HG03103 (cell line): Measurements from ENCODE around the gene FUT9.

ENCODE experiments used
- ATAC-seq: cut with Tn5 transposase; IDR thresholded peaks from one replicate; pipeline ENCODE4 v1.9.1; 2021; ENCODE audit warnings: low read depth; ENCODE audit not compliant: unreplicated experiment

The FUT9 gene

DNA sequence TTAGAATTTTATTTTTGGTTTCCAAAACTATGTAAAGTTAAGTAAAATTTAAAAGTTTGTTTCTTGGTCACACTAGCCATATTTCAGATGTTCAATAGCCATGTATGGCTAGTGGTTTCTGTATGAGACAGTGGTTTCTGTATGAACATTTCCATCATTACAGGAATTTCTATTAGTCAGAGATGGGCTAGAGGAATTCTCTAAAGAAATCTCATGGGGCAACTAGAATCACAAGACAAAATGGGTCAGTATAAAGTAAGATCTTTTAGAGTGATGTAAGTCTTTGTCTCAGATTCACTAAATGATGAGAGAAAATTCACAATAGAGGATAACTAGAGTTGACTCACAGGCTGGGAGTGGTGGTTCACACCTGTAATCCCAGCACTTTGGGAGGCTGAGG is 149.0 kb downstream of the FUT9 start:
- ATAC-seq, result no peak

DNA sequence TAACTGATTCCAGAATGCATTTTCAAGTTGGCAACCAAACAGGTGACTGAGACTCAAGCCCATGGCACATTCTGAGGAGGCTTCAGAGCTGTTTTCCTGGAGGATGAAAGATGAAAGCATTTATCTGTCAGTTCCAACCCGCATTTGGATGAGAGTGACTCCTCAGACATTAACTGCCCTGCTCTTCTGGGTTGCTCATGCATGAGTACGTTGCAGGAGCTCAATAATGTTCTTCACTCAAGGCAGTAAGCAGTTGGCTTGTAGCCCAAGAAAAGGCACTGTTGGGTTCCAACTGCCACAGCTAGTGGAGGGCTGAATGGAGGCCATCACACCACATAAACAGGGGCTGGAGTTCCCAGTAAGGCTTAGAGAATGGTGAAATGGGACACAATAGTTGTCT is 155.3 kb downstream of the FUT9 start:
- no peak for ATAC-seq

DNA sequence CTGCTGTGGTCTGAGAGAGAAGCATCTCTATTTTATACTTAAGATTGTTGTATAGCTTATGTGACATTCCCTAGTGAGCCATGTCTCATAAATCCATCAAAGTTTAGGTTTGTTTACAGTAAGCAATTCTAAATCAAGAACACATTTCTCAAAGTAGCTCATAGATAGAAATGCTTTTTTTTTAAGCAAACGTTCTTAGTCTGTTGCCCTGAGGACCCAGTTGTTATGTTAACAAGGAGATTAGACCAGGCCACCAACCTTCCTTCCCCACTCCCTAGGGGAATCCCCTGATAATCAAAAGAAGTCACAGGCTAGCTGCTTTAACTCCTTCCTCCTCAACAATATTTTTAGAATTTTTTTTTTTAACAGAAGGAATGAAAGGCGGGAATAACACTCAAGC is 169.0 kb downstream of the FUT9 start:
- no peak for ATAC-seq

DNA sequence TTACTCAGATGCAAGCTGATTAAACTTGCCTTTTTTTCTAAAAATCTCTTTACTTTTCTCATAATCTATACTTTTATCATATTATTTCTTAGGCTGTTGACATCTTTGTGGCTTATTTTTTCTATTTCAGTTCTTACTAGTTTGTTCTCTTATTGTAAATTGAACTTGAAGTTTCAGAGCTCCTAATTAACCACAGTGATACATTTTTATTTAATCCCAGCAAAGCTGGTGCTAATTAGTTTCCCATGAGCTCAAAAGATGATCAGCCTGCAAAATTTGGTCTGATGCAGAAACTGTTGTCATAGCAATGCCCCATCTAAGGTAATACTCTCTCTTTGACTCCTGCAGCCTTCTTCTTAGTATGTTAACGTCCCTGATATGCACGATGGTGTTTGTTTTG is 170.3 kb downstream of the FUT9 start:
- ATAC-seq, result no peak

DNA sequence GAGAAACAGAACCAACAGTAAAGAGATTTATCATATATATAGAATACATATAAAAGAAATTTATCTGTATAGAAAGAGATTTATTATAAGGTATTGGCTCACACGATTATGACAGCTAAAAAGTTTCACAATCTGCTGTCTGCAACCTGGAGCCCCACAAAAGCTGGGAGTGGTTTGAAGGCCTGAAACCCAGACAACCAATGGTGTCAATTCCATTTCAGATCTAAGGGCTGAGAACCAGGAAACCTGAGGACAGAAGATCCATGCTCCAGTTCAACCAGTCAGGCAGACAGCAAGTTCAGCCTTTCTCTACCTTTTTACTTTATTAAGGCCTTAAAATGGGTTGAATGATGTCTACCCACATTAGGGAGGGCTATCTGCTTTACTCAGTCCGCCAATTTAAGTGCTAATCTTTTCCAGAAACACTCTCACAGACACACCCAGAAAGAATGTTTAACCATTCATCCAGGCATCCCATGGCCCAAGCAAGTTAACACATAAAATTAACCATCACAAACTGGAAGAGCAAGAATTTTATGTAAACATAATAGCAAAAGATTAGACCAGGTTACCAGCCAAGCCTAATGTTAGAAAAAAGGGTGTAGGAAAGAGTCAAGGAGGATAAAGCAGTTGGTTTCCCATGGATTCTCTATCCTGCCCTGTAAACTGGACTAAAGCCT is 170.9 kb downstream of the FUT9 start:
- no peak for ATAC-seq

DNA sequence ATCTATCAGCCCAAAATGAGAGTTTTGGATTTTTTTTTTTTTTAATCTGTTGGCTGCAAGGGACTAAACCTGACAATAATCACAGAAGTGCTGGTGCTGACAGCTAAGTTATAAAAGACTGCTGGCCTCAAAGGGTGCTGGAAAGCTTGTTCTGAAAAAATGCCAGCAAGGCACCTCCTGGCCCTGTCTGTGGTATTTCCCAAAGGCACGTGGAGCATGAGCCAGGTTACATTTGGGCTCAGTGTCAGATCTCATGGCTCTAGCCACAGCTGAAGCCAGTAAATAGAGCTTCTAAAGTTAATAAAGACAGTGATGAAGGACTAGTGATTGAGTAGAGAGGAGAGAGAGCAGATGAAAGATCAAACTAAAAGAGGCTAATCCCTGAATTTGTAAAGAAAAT is 178.9 kb downstream of the FUT9 start:
- no peak for ATAC-seq

DNA sequence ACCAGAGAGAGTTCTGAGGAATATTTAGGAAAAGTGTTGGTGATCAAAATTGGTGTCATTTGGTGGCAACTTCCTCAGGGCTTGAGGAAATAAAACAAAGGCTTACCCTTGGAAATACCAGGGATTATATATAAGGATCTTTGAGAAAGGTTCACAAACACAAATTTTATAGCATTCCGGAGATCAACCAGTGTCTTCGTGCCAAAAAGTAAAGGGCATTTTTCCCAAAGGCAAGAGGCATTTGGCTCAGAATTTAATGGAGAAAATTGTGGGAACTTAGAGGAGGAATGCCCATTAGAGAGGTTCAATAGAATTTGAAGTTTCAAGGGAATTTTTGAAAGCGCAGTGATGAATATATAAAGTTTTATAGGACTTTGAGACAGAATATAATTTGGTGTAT is 179.5 kb downstream of the FUT9 start:
- ATAC-seq, result no peak

DNA sequence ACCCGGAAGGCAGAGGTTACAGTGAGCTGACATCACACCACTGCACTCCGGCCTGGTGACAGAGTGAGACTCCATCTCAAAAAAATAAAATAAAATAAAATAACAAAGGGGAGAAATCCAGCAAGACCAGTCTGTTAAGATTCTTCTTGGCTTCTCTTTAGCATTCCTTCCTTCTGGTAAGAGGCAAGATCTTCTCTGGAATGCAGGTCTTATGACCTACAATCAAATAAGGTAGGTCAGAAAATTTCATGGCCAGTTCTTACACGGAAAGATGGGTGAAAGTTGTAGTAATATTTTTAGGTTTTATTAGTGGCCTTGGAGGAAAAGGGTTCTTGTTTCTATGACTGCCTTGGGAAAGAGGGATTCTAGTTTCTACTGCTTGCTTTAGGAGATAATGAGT is 180.9 kb downstream of the FUT9 start:
- no peak for ATAC-seq

DNA sequence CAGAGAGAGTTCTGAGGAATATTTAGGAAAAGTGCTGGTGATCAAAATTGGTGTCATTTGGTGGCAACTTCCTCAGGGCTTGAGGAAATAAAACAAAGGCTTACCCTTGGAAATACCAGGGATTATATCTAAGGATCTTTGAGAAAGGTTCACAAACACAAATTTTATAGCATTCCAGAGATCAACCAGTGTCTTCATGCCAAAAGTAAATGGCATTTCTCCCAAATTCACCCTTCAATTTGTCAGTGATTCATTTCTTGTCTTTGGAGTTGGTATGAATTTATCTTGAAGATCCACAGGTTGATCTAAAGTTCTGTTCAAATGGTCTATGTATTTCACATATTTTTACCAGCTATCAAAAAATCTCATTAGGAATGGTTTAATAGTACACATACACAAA is 181.5 kb downstream of the FUT9 start:
- no peak for ATAC-seq

DNA sequence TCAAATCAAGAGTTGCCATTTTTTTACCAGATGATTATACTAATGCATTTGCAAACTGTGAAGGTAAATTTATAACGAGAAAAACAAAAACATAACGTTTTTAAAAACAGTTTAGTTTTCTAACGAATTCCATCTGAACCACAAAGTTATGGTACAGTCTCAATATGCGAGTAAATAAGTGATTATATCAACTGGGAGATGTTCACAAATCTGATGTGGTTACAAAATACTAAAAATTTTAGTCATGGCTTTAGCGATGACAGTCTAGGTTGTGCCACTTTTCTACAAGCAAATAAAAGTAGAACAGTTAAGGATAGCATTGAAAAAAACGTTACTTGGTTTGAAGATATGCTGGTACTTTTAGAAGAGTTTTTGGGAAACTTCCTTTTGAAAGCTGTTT is 186.8 kb downstream of the FUT9 start:
- no peak for ATAC-seq

DNA sequence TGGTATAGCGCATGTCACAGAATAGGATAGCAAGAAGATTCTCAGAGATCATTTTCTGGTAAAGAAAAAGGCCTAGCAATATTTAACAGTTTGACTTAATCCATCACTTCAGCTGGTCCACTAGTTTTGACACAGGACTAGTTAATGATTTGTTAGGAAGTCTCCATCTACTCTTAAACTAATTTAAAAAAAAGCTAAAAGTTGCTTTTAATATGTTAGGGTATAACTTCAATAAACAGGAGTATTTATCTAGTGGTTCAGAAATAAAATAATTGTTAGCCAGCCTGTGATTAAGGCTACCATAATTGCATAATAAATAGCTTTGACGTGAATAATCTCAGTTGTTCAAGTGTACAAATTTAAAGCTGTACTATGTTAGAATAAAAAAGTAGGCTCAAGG is 195.6 kb downstream of the FUT9 start:
- no peak for ATAC-seq

DNA sequence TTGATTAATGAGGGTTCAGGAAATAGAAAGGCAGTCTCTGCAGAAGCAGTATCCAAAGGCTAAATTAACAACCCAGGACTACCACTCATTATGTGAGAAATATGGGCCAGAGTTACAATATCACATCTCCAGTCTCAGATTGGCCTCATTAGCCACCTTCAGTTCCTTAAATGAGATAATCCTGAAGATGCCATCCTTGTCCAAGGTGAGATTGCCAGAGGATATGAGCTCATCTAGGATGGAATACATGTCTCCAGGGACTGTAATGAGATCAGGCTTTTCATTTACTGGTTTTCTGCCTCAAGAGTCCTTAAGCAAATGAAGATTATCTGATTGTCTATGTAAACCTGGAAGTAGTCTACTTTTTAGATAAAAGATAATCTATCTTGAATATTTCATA is 196.3 kb downstream of the FUT9 start:
- ATAC-seq, result no peak

DNA sequence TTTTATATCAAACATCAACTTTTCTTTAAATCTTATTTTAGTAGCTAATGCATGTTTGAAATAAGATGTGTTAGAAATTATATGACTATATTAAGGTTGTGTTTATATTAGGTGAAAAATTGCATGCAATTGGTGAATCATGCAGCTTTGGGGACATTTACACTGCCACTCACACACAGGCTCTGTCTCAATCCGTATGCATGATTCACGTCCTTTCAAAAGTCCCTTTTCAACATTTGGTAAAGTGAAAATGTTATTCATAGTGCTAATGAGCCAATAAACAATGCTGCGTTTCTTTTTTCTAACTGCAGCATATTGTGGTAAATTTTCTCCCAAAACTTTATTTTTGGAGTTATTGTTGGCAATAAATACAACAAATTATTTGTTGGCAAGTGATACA is 198.0 kb downstream of the FUT9 start:
- no peak for ATAC-seq

DNA sequence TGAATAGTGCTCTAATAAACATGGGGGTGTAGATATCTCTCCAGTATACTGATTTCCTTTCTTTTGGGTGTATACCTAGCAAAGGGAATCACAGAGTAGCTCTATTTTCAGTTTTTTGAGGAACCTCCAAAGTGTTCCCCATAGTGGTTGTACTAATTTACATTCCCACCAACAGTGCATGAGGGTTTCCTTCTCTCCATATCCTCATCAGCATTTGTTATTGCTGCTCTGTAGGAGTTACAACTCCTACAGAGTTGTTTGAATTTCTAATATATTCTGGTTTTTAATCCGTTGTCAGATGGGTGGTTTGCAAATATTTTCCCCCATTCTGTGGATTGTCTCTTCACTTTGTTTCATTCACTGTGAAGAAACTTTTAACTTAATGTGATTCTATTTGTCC is 207.9 kb downstream of the FUT9 start:
- ATAC-seq, result no peak

DNA sequence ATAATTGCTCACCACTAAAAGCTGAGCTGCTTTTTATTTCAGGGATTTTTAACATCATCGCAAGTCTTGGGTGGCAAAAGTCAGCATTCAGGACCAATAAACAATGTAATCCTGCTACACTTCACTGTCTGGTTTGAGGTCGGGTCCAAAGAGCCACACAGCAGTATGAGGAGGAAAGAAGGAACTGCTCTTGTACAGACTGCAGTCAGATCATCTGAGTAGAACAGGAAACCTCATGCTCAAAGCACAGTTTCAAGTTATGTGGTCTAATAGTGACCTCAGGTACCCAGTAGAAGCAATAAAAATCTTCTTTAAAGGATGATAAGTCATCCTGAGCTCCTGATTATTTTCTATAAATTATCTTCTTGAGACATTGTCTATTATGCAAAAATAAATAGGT is 211.4 kb downstream of the FUT9 start:
- ATAC-seq, result no peak

DNA sequence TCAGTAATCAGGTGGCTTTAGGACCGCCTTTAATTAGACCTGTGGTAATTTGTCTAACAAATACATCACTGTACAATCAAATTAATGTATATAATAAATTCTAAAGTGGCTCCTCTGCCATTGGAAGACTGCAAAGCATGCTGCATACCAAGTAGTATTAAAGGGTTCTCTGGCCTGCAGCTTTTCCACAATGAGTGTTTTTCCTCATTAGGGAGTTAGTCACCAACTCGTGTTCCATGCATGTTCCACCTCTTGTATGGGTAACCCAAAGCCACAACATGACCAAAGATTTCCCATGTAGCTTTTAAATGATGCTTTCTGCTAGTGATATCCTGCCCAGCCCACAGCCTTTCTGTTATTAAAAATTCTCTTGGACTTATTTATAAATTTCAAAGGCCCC is 218.7 kb downstream of the FUT9 start:
- no peak for ATAC-seq

DNA sequence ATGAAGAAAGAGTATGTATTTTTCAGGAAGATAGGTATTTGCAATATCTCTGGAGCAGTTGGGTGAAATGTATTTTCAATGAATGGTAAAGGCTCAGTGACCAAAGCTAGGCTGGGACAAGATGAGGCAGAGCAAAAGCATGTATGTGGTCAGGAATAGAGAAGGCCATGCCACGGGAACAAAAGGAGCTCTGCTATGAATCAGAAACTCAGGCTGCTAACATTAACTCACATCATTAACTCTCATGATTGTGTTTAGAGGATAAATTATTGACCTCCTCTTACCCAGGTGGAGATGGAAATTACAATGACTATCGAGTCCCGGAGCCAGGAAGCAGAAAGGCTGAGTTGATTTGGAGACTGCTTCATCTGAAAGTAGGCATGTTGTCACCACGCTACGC is 220.2 kb downstream of the FUT9 start:
- ATAC-seq, result no peak

DNA sequence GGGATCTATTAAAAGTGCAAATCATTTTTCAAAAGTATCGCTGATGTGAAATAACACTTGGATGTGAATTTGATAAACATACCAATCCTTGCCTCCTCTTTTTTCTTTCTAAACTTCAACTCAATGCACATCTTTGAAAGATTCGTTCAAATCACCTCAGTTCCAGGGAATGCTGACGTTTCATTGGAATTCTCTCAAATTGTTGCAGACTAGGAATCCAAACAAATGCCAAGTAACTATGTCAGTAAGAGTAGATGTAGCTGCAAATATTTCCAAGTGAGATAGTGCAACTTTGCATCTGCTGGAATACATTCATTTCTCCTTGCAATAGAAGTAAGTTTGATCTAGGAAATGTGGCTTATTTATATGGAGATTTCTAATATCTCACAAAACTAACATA is 220.7 kb downstream of the FUT9 start:
- no peak for ATAC-seq

DNA sequence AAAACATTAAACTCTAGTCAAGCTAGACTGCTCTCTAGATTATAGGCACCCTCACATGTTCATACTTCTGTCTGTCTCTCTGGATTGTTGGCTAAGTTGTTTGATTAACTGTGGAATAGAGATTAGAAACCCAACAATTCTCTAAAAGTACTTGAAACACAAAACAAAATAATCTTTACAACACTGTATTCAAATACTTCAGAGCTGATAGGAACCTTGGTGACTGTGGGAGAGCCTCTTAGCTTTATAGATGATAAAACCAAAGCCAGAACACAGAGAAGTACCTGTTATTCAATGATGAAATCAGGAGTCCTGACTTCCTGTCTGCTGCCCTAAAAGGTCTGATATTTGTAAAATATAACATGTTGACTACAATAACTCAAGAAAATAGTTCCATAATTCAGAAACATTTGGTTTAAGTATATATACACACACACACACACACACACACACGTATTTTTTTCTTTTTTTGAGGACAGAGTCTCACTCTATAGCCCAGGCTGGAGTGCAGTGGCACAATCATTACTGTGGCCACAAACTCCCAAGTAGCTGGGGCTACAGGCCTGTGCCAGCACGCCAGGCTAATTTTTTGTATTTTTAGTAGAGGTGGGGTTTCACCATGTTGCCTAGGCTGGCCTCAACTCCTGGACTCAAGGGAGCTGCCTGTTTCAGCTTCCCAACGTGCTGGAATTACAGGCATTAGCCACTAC is 222.0 kb downstream of the FUT9 start:
- no peak for ATAC-seq

DNA sequence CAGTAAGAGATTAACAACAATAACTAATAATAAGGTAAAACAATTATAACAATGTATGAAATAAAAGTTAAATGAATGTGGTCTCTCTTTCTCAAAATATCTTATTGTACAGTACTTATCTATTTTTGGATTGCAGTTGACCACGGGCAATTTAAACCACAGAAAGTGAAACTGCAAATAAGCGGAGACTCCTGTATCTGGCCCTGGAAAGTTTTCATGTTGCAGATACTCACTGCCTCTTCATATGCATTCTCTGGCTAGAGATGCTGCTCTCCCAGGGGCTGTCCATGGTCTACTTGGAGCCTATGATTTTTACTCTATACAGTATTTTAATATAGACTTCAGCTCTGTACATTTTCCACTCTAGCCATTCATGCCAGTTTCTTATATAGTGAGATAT is 230.8 kb downstream of the FUT9 start:
- ATAC-seq, result no peak

DNA sequence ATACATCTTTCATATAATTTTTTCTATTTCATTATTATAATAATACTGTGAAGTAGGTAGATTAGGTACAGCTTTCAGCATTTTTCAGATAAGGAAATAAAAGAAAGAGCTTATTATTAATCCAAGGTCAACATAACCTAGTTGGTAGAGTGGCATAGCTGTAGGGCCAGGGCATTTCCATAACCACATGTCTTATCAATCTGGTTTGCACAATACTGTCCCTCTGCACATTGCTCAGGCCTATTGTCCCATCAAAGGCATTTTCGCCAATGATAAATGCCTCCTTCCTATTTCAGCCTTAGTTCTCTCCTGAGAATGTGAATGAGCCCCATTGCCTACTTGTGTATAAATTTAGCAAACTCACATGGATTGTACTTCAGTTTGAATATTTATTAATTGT is 234.0 kb downstream of the FUT9 start:
- ATAC-seq, result no peak

DNA sequence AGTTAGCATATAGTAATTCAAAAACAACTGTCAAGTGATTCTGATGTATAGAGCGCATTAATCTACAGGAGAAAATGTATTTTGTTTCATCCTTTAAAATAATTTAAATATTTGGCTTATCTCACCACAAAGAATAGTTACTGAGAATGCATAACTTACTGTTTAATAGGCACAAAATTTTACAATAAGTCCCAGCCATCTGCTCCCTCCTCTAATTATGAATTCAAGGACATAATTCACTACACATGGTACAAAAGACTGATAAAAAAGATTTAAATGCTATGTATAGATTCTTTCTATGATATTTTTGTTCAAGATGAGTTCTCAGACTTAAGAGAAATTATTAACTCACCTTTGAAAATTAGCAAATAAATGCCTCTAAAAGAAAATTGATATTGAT is 242.0 kb downstream of the FUT9 start:
- no peak for ATAC-seq
